GM18499 (cell line): Measurements from ENCODE around the gene TSPAN32.

Experiments used
- ATAC-seq: cut with Tn5 transposase; IDR thresholded peaks from one replicate; pipeline ENCODE4 v1.9.1; 2021; ENCODE audit warnings: moderate number of reproducible peaks; ENCODE audit not compliant: insufficient read depth, unreplicated experiment

TSPAN32 gene

GRCh38 chr11:2313051-2313951, 11.5 kb downstream of the TSPAN32 start:
- ATAC-seq = no peak

GRCh38 chr11:2314136-2314524, 12.3 kb downstream of the TSPAN32 start:
- no peak for ATAC-seq

- ATAC-seq = no peak
Measured at GRCh38 chr11:2314525-2315394, 12.9 kb downstream of the TSPAN32 start.

- no peak for ATAC-seq
Measured at GRCh38 chr11:2315395-2316168, 13.8 kb downstream of the TSPAN32 start.

- no peak for ATAC-seq
Measured at GRCh38 chr11:2316169-2316962, 14.6 kb downstream of the TSPAN32 start.

- ATAC-seq = no peak
Measured at GRCh38 chr11:2316963-2317244, 15.1 kb downstream of the TSPAN32 start.

GRCh38 chr11:2317354-2318050, 15.7 kb downstream of the TSPAN32 start:
- no peak for ATAC-seq

- ATAC-seq = no peak
Measured at GRCh38 chr11:2318123-2318522, 16.3 kb downstream of the TSPAN32 start.

GRCh38 chr11:2318707-2319106, 16.9 kb downstream of the TSPAN32 start:
- no peak for ATAC-seq

- ATAC-seq = no peak
Measured at GRCh38 chr11:2319791-2320472, 18.1 kb downstream of the TSPAN32 start.

- no peak for ATAC-seq
Measured at GRCh38 chr11:2320568-2321310, 18.9 kb downstream of the TSPAN32 start.

- ATAC-seq = no peak
Measured at GRCh38 chr11:2321311-2321683, 19.5 kb downstream of the TSPAN32 start.

GRCh38 chr11:2325123-2325522, 23.3 kb downstream of the TSPAN32 start:
- ATAC-seq = no peak

- ATAC-seq = no peak
Measured at GRCh38 chr11:2325719-2326118, 23.9 kb downstream of the TSPAN32 start.

GRCh38 chr11:2327032-2327431, 25.2 kb downstream of the TSPAN32 start:
- no peak for ATAC-seq

GRCh38 chr11:2328021-2328420, 26.2 kb downstream of the TSPAN32 start:
- no peak for ATAC-seq

GRCh38 chr11:2328656-2329354, 27.0 kb downstream of the TSPAN32 start:
- no peak for ATAC-seq

- ATAC-seq = no peak
Measured at GRCh38 chr11:2329551-2329950, 27.7 kb downstream of the TSPAN32 start.
